HUDEP-2 (cell line): ENCODE data around the gene ATG7.
"Not testable (repeated sequence)": the region's sequence is repeated elsewhere in the genome, so short reads cannot be mapped to it uniquely, and the experiment has no call there.

ENCODE experiments used
- DNase-seq, 76 experiments: peaks; one replicate each; lab custom pipeline; 2025; ENCODE audit not compliant: unreplicated experiment in 76 of 76; lab: John Stamatoyannopoulos, UW

The ATG7 gene

GRCh38 chr3:11251807-11252176, 20.4 kb upstream of the ATG7 start:
- no peak for DNase-seq

- DNase-seq = no peak
These were observed 17.3 kb upstream of the ATG7 start for GRCh38 chr3:11254876-11255275.

GRCh38 chr3:11255537-11255936, 16.7 kb upstream of the ATG7 start:
- DNase-seq = not testable (repeated sequence)

DNA sequence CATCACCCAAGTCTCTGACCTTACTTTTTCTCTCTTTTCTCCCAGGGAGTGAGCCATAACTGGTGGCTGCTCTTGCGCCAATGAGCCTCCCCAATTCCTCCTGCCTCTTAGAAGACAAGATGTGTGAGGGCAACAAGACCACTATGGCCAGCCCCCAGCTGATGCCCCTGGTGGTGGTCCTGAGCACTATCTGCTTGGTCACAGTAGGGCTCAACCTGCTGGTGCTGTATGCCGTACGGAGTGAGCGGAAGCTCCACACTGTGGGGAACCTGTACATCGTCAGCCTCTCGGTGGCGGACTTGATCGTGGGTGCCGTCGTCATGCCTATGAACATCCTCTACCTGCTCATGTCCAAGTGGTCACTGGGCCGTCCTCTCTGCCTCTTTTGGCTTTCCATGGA, 13.2 kb upstream of the ATG7 start:
- no peak for DNase-seq

DNA sequence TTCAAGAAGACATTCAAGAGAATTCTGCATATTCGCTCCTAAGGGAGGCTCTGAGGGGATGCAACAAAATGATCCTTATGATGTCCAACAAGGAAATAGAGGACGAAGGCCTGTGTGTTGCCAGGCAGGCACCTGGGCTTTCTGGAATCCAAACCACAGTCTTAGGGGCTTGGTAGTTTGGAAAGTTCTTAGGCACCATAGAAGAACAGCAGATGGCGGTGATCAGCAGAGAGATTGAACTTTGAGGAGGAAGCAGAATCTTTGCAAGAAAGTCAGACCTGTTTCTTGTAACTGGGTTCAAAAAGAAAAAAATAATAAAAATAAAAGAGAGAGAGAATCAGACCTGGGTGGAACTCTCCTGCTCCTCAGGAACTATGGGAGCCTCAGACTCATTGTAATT, 11.7 kb upstream of the ATG7 start:
- no peak for DNase-seq

DNA sequence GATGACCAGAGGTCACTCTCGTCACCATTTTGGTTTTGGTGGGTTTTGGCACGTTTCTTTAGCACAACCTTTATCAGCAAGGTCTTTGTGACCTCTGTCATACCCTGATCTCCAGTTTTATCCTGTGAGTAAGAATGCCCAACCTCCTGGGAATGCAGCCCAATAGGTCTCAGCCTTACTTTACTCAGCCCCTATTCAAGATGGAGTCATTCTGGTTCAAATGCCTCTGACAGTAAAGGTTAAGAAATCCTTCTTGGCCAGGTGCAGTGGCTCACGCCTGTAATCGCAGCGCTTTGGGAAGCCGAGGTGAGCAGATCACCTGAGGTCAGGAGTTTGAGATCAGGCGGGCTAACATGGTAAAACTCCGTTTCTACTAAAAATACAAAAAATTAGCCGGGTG, 3.2 kb upstream of the ATG7 start:
- no peak for DNase-seq

DNA sequence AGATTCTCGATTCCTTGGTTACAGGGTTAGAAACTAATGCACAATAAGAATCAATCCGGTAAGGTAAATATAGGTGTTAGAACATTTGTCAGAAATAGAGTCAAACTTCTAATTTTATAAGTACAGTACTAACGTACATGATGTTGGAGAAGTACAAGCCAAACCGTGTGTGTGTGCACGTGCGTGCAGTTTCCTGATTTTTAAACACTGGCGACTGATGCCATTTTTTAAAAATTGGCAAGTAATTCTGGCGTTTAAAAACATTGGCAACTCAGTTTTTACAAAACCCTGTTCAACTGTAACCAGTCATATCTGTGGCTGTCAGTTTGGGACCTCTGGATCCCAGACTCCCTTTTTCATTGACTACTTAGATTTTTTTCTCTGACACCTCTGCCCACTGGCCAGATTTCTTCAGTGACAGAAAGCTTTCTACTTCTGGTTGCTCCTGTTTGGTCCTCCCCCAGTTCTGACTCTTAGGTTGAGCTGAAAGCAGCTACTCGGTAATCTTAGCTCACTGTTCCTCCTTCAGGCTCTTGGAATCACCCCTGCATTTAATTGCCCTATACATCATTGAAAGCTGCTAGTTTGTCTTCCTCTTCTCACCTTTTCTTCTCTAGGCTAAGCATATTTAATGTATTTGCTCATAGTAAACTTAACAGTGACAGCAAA, 843 bp downstream of the ATG7 start:
- peak in 1 of 76 experiments; percentile 8 for DNase-seq

DNA sequence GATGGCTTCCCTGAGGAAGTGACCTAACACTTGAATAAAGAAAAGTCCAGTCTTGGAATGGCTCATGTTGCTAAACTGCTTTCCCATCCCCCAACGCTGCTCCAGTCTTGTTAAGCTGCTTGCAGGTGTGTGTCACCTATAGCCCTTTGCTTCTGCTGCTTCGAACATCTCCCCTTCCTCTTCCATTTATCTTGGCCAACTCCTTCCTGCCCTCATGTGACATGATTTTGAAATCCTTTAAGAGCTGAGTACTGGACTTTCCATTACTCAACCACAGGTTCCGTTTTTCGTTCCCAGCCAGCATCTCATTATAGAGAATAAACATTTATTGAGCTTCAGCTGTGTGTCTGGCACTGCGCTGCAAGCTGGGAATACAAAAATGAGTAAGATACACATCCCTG, 1.7 kb downstream of the ATG7 start:
- no peak for DNase-seq

GRCh38 chr3:11274566-11275142, 2.5 kb downstream of the ATG7 start:
- no peak for DNase-seq

DNA sequence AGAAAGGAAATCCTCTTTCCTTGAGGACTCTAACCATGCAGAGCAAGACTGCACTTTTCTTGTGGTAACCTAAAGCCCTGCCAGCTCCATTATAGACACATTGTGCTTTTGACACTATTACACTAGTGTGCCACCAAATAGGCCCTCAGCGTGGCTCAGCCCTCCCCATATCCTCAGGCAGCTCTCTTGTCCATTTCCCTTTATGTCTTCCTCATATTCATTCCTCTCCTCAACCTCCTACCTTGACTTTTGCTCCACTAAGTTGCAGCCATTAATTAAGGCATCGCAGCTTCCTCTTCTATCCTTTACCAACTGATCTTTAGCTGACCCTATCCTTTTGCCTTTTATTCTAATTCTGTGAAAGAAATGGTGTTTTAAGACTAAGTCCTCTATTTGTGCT, 3.7 kb downstream of the ATG7 start:
- no peak for DNase-seq

- no peak for DNase-seq
These were observed 4.7 kb downstream of the ATG7 start for GRCh38 chr3:11276901-11277300.

DNA sequence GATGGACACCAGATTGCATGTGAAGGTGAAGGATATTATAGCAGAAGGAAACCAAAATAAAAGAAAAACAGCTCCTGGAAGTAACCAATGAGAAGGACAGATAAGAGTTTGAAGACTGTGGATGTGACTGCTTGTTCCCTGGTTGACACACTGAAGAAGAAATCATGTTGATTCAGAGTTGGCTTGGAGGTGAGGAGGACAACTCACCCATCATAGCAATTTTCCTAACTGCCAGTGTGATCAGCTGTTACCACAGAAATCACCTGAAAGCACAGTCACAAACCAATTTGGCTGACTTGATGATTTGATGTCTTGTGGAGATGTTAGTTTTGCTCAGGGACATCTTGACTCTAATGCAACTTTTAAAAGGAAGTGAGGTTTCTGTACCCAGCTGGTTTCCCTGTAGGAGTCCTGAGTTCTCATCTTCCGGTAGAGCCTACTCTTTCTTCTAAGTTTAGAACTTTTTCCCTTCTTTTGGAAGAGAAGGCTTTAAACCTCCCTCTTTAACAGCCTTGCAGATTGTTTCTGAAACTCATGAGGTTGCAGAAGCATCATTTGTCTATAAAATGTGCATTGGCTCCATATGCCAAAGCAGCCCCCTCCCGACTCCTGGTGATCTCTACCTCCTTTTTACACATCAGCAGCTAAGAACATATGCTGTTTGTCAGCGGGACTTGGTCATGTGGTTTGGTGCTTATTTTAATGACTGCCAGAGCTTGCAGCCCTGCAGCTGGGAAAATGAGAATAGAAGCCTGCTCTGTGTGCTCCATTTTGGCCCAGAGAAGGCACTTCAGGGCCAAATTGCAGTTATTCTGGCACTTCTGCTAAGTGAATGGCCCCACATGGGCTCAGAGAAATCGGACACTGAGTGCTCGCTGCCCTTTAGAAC, 10.3 kb downstream of the ATG7 start:
- no peak for DNase-seq

DNA sequence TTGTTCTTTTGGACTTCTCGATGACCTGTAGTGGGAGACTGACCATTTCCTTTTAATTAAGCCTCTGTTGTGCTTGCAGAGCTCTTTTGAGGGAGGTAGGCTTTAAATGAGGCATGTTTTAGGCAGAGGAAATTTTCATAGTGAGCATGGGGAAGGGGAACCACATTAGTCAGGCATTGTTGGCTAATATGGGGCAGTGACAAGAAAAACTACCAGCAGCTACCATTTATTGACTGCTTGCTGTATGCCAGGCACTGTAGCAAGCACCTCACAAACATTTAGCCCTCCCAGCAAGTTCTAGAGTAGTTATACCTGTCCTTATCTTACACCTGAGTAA, 10.9 kb downstream of the ATG7 start:
- DNase-seq = no peak

- DNase-seq = no peak
These were observed 11.8 kb downstream of the ATG7 start for GRCh38 chr3:11284011-11284410.

DNA sequence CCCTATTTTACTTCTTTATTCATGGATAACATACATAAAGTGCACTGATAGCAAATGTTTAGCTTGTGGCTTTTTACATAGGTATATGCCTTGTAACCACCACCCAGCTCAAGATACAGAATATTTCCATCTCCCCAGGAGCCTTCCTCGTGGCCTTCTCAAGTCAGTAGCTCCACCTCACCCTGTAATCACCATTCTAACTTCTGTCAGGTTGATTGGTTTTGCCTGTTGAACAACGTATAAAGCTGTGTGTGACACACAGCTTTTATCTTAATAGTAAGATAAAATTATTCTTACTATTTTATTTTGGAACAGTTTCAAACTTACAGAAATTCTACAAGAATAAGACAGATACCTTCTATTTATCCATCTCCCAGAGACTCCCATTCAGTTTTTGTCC, 13.3 kb downstream of the ATG7 start:
- no peak for DNase-seq

- DNase-seq = no peak
These were observed 15.2 kb downstream of the ATG7 start for GRCh38 chr3:11287404-11287803.

- no peak for DNase-seq
These were observed 15.9 kb downstream of the ATG7 start for GRCh38 chr3:11288021-11288491.

DNA sequence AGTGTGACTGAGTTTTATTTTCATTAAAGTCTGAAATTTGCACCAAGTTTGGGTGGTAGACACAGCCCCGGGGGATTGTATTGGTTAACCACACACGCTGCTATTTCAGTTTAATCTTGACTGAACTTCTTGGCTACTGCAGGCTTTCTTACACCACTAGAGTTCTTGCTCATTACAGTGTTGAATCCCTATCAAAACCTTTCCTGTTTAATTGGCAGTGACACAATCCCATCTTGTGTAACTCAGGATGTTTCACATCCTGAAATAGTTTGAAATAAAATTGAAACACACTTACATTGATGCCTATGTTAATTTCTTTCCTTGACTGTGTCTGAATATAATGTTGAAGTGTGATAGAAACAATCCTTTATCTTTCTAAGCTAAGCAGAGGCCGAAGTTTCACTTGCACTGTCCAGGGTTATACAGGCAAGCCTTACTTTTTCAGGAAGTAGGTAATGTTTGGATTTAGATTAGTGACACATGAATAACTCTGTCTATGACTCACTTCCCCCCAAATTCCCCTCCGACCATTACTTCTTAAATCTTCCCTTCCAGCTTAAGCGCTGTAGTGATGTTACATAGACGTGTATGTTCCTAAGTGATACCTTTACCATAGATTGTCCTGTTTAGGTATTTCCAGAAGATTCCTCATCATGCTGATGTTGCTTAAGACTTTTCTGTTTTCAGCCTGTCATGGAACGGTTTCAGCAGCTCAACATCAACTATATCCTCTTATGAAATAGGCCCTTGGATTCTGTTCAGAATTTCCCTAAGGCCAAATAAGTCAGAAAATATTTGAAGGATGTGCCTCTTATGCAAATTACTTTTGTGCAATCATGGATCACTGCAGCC, 16.8 kb downstream of the ATG7 start:
- DNase-seq = no peak

DNA sequence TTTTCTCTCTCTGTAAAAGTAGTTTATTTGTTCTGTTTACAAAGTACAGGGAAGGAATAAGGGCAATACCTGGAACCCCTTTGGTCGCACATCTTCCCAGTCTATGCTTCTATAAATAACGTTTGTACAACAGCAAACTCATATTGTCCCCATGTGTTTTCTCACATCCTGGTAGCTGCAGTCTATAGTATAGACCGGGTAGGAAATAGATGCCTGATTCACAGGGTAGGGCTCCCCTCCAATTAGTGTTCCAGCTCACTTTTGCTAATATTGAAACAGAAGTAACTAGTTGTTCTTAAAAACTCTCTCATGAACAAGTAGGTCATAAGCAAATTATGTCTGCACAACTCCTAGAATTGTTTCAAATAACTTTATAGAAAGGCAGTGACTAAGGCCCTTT, 17.7 kb downstream of the ATG7 start:
- no peak for DNase-seq

- no peak for DNase-seq
These were observed 18.8 kb downstream of the ATG7 start for GRCh38 chr3:11290743-11291680.
